Naive thymus-derived CD4-positive, alpha-beta T cell (primary cell): ENCODE data around the gene ITPR1. TPM values are rescaled to one million over a fixed set of nuclear protein-coding genes. Genes with fewer than 3 reads are reported as not detected.
A peak's percentile ranks its signal among the peaks of the same experiment; 100 is the strongest.

Experiments used
- ATAC-seq: fragments of 150-1000 bp; cut with Tn5 transposase; 2 replicates; pipeline ENCODE4 v1.10.0; 2021; ENCODE audit warnings: mild to moderate bottlenecking, moderate library complexity
- CTCF ChIA-PET: fragments of 350-600 bp; sonication (Branson Sonifier 250); formaldehyde crosslinking; loops from one replicate; lab custom pipeline; 2021; ENCODE audit warnings: antibody characterized with exemption; lab: Charles Lee
- POLR2A ChIA-PET: fragments of 350-600 bp; sonication (Branson Sonifier 250); formaldehyde crosslinking; loops from one replicate; lab custom pipeline; 2021; ENCODE audit warnings: antibody characterized with exemption, inconsistent platforms; lab: Charles Lee
- DNase-seq, 9 donors: peaks; one replicate each; pipeline versions ENCODE4 v3.0.0 to v3.0.0-alpha.2; 2020 to 2022; ENCODE audit warnings: mixed read lengths in 1 of 9
- H3K27ac ChIP-seq: one replicate; pipeline ENCODE4 v1.7.0; 2013; ENCODE audit warnings: mild to moderate bottlenecking, low read depth, low read length, moderate library complexity
- H3K27me3 ChIP-seq, 2 donors: one replicate each; pipeline ENCODE4 v1.7.0; 2013; ENCODE audit warnings: low read length in 2 of 2, mild to moderate bottlenecking in 2 of 2, moderate library complexity in 2 of 2; ENCODE audit not compliant: control insufficient read depth in 2 of 2, insufficient read depth in 2 of 2
- H3K36me3 ChIP-seq, 3 experiments: 1 replicate in 2 of 3; 2 replicates in 1 of 3; pipeline ENCODE4 v1.7.0; 2013; ENCODE audit warnings: low read length in 3 of 3, mild to moderate bottlenecking in 3 of 3, moderate library complexity in 1 of 3; ENCODE audit not compliant: insufficient read depth in 3 of 3, control insufficient read depth in 2 of 3
- H3K4me1 ChIP-seq, 2 donors: one replicate each; pipeline ENCODE4 v1.7.0; 2013; ENCODE audit warnings: low read length in 2 of 2, mild to moderate bottlenecking in 2 of 2, moderate library complexity in 1 of 2; ENCODE audit not compliant: control insufficient read depth in 2 of 2, insufficient read depth in 2 of 2
- H3K4me3 ChIP-seq: 2 replicates; pipeline ENCODE4 v1.7.0; 2013; ENCODE audit warnings: mild to moderate bottlenecking, low read length
- H3K9me3 ChIP-seq, 3 experiments: 1 replicate in 2 of 3; 2 replicates in 1 of 3; pipeline ENCODE4 v1.7.0; 2013; ENCODE audit warnings: low read length in 3 of 3; ENCODE audit not compliant: control insufficient read depth in 2 of 3
- H3K27ac Mint-ChIP-seq, 9 donors: one replicate each; pipeline ENCODE4 v1.8.0; 2020 to 2022; ENCODE audit warnings: mixed read lengths in 9 of 9, mild to moderate bottlenecking in 8 of 9, moderate library complexity in 5 of 9, inconsistent platforms in 2 of 9
- H3K27me3 Mint-ChIP-seq, 5 donors: one replicate each; pipeline ENCODE4 v1.8.0; 2021 to 2022; ENCODE audit warnings: mixed read lengths in 5 of 5, mild to moderate bottlenecking in 1 of 5
- H3K36me3 Mint-ChIP-seq, 5 donors: one replicate each; pipeline ENCODE4 v1.8.0; 2020 to 2022; ENCODE audit warnings: mixed read lengths in 5 of 5, mild to moderate bottlenecking in 3 of 5, inconsistent platforms in 1 of 5
- H3K4me1 Mint-ChIP-seq, 7 donors: one replicate each; pipeline ENCODE4 v1.8.0; 2020 to 2022; ENCODE audit warnings: mixed read lengths in 7 of 7, mild to moderate bottlenecking in 3 of 7, inconsistent platforms in 1 of 7
- H3K4me3 Mint-ChIP-seq, 10 donors: one replicate each; pipeline ENCODE4 v1.8.0; 2020 to 2022; ENCODE audit warnings: mild to moderate bottlenecking in 10 of 10, mixed read lengths in 10 of 10, moderate library complexity in 6 of 10, inconsistent platforms in 2 of 10
- H3K9me3 Mint-ChIP-seq, 11 donors: one replicate each; pipeline ENCODE4 v1.8.0; 2020 to 2022; ENCODE audit warnings: mixed read lengths in 11 of 11, mild to moderate bottlenecking in 4 of 11, inconsistent platforms in 1 of 11, moderate library complexity in 1 of 11
- intact Hi-C, 2 donors: fragments of 100-400 bp; cut with micrococcal nuclease; formaldehyde crosslinking; loops; one replicate each; pipeline ENCODE4 v1.15.1; 2023
- polyA plus RNA-seq, 2 donors: library from polyadenylated mRNA; unstranded; fragments of 300-500 nt; fragmentation: Illumina TruSeq; gene quantifications; one replicate each; pipeline ENCODE4 v1.2.3, GENCODE V29; 2021
- total RNA-seq, 6 experiments: library from RNA in 5 of 6; stranded (reverse) in 5 of 6; gene quantifications; 1 replicate in 5 of 6; 2 replicates in 1 of 6; pipeline ENCODE4 v1.2.3 and lab custom pipeline; 2021 to 2026

The ITPR1 gene
- total and polyA plus RNA-seq, 7 experiments from 2014 or later: 15.1 to 118 (median 83.8) TPM

- DNase-seq (no peak), ATAC-seq (no peak)
- Histone ChIP-seq H3K27ac (no peak overlapping the region), H3K4me3 (no peak overlapping the region), H3K4me1 (no peaks in the 10 kb centered on the region), H3K9me3 (no peaks in the 10 kb centered on the region), H3K27me3 (no peaks in the 10 kb centered on the region), H3K36me3 (no peaks in the 10 kb centered on the region)
- peak overlapping the region in 1 of 9 donors; percentile 43 for H3K27ac Mint-ChIP-seq
- ChIA-PET POLR2A (no interaction called here), CTCF (interaction anchor here (0.9 kb wide), 1 partner anchor 54 kb away, joined by 3 read pairs; no protein-coding TSS in a partner anchor)
- H3K4me1 Mint-ChIP-seq: peaks cover 6 to 50% (median 33%) of the 10 kb centered on the region in 7 donors
- peaks cover 0 to 1% (median 0%) of the 10 kb centered on the region in 5 donors for H3K36me3 Mint-ChIP-seq
- H3K4me3 Mint-ChIP-seq: no peak overlapping the region
- no peaks in the 10 kb centered on the region for H3K27me3 Mint-ChIP-seq
- H3K9me3 Mint-ChIP-seq: no peaks in the 10 kb centered on the region
- intact Hi-C loops: loop anchor here (5.0 kb wide), 2 partner anchors 41 to 56 kb away; no protein-coding TSS in a partner anchor
These were observed 80.0 kb downstream of the ITPR1 start for GRCh38 chr3:4573153-4573552.

DNA sequence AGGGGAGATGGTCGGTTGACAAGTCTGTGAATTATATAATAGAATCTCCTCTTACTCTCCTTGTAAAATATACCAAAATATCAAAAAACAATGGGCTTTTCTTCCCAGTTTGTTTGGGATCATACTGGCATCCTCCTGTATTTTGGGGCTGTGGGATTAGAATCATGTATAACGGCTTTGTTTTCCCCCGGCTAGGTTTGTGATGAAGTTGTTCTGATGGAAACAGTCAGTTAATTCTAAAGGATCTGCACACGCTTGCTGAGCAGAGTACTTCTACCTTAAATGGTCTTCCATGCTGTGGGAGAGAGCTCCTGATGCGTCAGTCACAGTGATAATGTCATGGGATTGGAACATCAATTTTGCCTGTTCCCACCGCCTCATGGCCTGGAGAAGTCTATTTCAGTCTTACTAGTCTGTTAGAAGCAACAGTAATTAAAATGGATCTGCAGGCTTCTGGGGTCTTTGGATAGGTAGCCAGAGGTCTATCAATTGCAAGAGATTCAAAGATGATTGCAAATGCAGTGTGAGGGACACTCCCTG lies 81.3 kb downstream of the ITPR1 start:
- POLR2A ChIA-PET: no interaction called here
- intact Hi-C loops: loop anchor here (5.0 kb wide), 2 partner anchors 42 to 57 kb away; no protein-coding TSS in a partner anchor
- no peak overlapping the region for H3K27ac ChIP-seq
- Mint-ChIP-seq H3K4me3 (no peak overlapping the region), H3K4me1 (peaks cover 6 to 42% (median 35%) of the 10 kb centered on the region in 7 donors), H3K27me3 (no peaks in the 10 kb centered on the region), H3K9me3 (no peaks in the 10 kb centered on the region), H3K36me3 (peaks cover 0 to 1% (median 0%) of the 10 kb centered on the region in 5 donors), H3K27ac (peak overlapping the region in 1 of 9 donors; percentile 8)
- H3K4me3 ChIP-seq: no peak overlapping the region
- no peaks in the 10 kb centered on the region for H3K4me1 ChIP-seq
- CTCF ChIA-PET: interaction anchor here (0.6 kb wide), 1 partner anchor 645 kb away, joined by 3 read pairs; no protein-coding TSS in a partner anchor
- no peaks in the 10 kb centered on the region for H3K9me3 ChIP-seq
- H3K27me3 ChIP-seq: no peaks in the 10 kb centered on the region
- no peaks in the 10 kb centered on the region for H3K36me3 ChIP-seq
- DNase-seq: no peak
- ATAC-seq: no peak

- intact Hi-C loops: no loop called here
- DNase-seq: no peak
- Histone ChIP-seq H3K4me3 (no peak overlapping the region), H3K9me3 (no peaks in the 10 kb centered on the region), H3K27me3 (no peaks in the 10 kb centered on the region), H3K27ac (no peak overlapping the region), H3K36me3 (no peaks in the 10 kb centered on the region), H3K4me1 (no peaks in the 10 kb centered on the region)
- ChIA-PET CTCF (interaction anchor here (0.7 kb wide), 1 partner anchor 64 kb away, joined by 3 read pairs; no protein-coding TSS in a partner anchor), POLR2A (no interaction called here)
- Mint-ChIP-seq H3K9me3 (no peaks in the 10 kb centered on the region), H3K4me3 (no peak overlapping the region), H3K4me1 (peaks cover 4 to 39% (median 33%) of the 10 kb centered on the region in 7 donors), H3K36me3 (peaks cover 0 to 1% (median 0%) of the 10 kb centered on the region in 5 donors), H3K27me3 (no peaks in the 10 kb centered on the region), H3K27ac (peak overlapping the region in 1 of 9 donors; percentile 8)
- no peak for ATAC-seq
These were observed 82.2 kb downstream of the ITPR1 start for GRCh38 chr3:4575381-4575780.

DNA sequence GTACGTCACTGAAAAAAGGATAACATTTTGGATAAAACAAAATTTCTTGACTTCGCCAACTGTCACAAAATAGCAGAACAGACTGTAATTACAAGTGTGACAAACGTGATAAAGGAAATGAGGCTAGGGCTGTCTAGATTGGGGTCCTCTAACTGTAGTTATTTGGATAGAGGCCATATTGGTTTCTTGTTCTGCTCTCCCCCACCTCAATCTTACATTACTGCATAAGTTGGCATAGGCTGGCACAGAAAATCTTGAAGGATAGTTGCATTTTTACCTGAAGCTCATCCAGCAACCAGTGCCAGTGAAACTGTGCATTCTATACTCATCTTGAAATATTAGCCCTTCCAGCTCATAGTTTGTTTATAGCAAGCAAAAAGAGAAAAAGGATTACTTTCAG lies 84.6 kb downstream of the ITPR1 start:
- H3K27ac Mint-ChIP-seq: no peak overlapping the region
- no peaks in the 10 kb centered on the region for H3K27me3 ChIP-seq
- POLR2A ChIA-PET: no interaction called here
- no peak overlapping the region for H3K4me3 Mint-ChIP-seq
- intact Hi-C loops: no loop called here
- no peaks in the 10 kb centered on the region for H3K27me3 Mint-ChIP-seq
- peaks cover 0 to 46% (median 33%) of the 10 kb centered on the region in 7 donors for H3K4me1 Mint-ChIP-seq
- DNase-seq (no peak), ATAC-seq (no peak)
- no peaks in the 10 kb centered on the region for H3K4me1 ChIP-seq
- no peak overlapping the region for H3K4me3 ChIP-seq
- H3K36me3 Mint-ChIP-seq: no peaks in the 10 kb centered on the region
- no peaks in the 10 kb centered on the region for H3K9me3 ChIP-seq
- H3K9me3 Mint-ChIP-seq: no peaks in the 10 kb centered on the region
- H3K36me3 ChIP-seq: no peaks in the 10 kb centered on the region
- CTCF ChIA-PET: interaction anchor here (0.6 to 1.7 kb wide), 2 partner anchors 56 to 227 kb away, joined by 3 to 5 read pairs; no protein-coding TSS in a partner anchor
- no peak overlapping the region for H3K27ac ChIP-seq

- DNase-seq (no peak), ATAC-seq (no peak)
- Histone ChIP-seq H3K4me1 (peaks cover 5 to 22% of the 10 kb centered on the region in 2 donors), H3K4me3 (no peak overlapping the region), H3K36me3 (no peaks in the 10 kb centered on the region), H3K9me3 (no peaks in the 10 kb centered on the region), H3K27ac (no peak overlapping the region), H3K27me3 (no peaks in the 10 kb centered on the region)
- Mint-ChIP-seq H3K4me1 (peaks cover 13 to 63% (median 48%) of the 10 kb centered on the region in 7 donors), H3K4me3 (no peak overlapping the region), H3K36me3 (no peaks in the 10 kb centered on the region), H3K9me3 (no peaks in the 10 kb centered on the region), H3K27me3 (no peaks in the 10 kb centered on the region), H3K27ac (peak overlapping the region in 5 of 9 donors; percentile 7 to 40 (median 23))
- ChIA-PET POLR2A (no interaction called here), CTCF (no interaction called here)
- intact Hi-C loops: no loop called here
These were observed 87.4 kb downstream of the ITPR1 start for GRCh38 chr3:4580346-4581123.

GRCh38 chr3:4581124-4581424 lies 87.9 kb downstream of the ITPR1 start:
- Mint-ChIP-seq H3K4me3 (no peak overlapping the region), H3K27me3 (no peaks in the 10 kb centered on the region), H3K27ac (peak overlapping the region in 6 of 9 donors; percentile 7 to 40 (median 27)), H3K9me3 (no peaks in the 10 kb centered on the region), H3K4me1 (peaks cover 16 to 65% (median 52%) of the 10 kb centered on the region in 7 donors), H3K36me3 (no peaks in the 10 kb centered on the region)
- intact Hi-C loops: no loop called here
- POLR2A ChIA-PET: no interaction called here
- H3K27ac ChIP-seq: no peak overlapping the region
- ATAC-seq (peak; percentile 11), DNase-seq (no peak)
- H3K4me1 ChIP-seq: peaks cover 5 to 22% of the 10 kb centered on the region in 2 donors
- no peaks in the 10 kb centered on the region for H3K27me3 ChIP-seq
- H3K4me3 ChIP-seq: no peak overlapping the region
- CTCF ChIA-PET: no interaction called here
- no peaks in the 10 kb centered on the region for H3K9me3 ChIP-seq
- H3K36me3 ChIP-seq: no peaks in the 10 kb centered on the region
